ENCODE data around the gene CAMSAP1.
"Not testable (repeated sequence)": the region's sequence is repeated elsewhere in the genome, so short reads cannot be mapped to it uniquely, and the experiment has no call there.

CAMSAP1 gene

DNA sequence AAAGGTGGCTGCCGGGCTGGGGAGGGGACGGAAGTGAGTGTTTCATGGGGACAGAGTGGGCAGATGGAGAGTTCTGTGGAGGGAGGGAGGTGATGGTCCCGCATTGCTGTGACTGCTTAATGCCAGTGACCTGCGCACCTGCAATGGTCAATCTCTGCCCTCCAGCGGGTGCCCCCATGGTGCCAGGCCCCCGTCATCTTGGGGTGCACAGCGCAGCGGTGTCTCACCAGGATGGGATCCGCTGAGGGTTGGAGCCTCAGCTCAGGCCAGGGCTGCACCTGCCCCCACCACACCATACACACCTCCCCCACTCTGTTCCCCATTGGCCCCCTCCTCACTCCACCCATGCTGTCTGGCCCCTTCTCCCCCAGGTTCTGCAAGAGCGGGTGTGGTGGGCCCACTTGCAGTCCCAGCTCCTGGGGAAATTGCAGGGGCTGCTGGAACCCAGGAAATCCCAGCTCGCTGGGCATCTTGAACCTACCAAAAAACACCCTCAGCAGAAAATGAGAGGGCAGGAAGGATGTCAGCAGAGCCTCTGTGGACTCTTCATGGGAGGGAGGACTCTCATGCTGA lies 12.1 kb upstream of the CAMSAP1 start:
- DNase-seq = no peak

- DNase-seq = not testable (repeated sequence)
Measured at GRCh38 chr9:135916227-135916626, 8.9 kb upstream of the CAMSAP1 start.

DNA sequence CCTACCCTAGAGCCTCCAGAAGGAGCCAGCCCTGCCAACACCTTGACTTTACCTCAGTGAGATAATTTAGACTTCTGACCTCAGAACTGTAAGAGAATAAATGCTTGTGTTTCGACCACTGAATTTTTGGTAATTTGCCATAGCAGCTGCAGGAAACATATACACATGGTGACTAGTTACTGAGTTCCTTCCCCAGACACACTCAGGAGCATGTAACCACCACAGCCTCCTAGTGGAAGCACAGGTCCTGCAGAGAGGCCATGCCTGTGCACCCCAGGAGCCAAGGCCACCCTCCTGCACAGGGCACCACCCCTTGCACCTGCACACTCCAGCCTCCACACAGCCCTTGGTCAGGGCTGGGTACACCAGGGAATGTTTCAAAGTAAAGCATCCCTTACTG lies 7.6 kb upstream of the CAMSAP1 start:
- no peak for DNase-seq

GRCh38 chr9:135911233-135911632 lies 3.9 kb upstream of the CAMSAP1 start:
- not testable (repeated sequence) for DNase-seq

DNA sequence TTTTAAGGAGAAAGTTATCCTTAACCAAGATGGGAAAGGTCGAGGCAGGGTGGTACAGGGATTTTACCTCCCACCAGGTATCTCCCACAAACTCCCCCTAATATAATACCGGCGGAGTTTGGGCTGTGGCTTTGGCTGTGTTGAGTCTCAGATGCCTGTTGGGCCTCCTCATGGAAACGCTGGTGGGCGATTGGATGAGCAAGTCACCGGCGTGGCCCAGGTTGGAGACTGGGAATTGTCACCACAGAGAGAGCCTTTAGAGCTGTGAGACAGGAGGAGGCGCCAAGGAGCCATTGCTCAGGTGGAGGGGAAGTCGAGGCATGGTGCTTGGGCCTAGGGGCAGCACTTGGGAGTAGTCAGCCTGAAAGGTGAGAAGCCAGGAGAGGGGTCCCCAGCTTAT lies 3.4 kb upstream of the CAMSAP1 start:
- no peak for DNase-seq

- DNase-seq = no peak
Measured at GRCh38 chr9:135910216-135910615, 2.9 kb upstream of the CAMSAP1 start.

GRCh38 chr9:135909371-135909770 lies 2.0 kb upstream of the CAMSAP1 start:
- no peak for DNase-seq

DNA sequence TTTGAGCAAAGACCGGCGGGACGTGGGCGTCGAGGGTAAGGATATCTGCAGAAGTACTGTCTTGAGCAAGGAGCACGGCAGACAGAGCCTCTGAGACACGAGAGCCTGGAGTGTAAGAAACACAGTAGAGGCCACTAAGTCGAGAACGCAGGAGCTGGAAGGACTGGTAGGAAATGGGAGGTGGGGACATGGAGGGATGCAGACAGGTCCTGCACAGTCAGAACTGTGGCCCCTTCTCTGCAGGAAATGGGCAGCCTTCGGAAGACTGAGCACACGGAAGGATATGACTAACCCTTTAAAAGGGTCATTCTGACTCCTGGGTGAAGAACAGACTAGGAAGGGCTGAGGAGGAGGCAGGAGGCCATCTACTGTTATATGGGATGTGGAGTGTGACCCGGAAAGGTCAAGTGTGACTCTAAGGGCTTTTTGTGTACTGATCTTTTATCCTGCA lies 1.4 kb upstream of the CAMSAP1 start:
- DNase-seq = no peak

- no peak for DNase-seq
Measured at GRCh38 chr9:135908093-135908753, 877 bp upstream of the CAMSAP1 start.

DNA sequence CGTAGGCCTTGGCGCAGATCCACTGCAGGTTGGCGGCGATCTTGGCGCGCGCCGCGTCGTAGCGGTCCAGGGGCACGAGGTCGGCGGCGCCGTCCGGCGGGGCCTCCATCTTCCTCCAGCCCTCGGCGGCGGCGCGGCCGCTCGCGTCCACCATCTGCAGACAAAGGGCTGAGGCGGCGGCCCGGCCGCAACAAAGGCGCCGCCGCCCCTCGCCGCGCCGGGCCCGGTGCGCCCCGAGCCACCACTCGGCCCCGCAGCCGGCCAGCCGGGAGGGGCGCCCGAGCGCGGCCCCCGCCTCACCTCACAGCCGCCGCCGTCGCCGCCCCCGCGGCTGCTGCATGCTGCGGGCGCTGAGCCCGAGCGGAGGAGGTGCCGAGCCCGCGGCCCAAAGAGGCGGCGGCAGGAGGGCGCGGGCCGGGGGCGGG lies 328 bp downstream of the CAMSAP1 start:
- no peak for DNase-seq

DNA sequence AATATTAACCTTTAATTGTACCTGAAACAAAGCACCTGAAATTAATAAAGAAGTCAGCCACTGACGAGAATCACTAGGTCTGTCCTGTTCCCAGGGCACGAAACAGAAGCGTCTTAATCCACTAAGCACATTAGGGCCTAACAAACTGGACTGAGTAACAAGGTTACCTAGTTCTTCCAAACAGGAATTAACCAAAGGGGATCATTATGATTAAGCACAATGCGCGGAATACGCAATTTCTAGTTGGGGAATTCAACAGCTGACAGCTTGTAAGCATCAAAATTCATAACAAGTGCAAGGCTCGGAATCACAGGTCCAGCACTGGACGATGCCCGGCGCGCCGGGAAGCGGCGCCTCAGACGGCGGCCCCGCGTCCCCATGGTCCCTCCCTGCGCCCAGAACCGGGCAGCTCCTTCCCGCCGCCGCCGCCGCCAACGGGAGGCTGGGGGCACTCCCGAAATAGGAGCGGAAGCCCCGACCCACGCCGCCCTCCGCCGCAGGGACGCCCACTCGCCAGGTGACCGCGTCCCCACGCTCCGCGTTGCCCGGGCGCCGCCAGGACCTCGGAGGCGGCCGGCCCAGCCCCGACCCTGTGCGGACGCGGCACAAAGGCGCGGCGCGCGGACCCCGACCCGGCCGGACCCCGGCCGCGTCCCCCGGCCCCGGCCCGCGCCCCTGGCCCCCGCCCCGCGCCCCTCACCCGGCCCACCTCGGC lies 898 bp downstream of the CAMSAP1 start:
- DNase-seq = no peak

- DNase-seq = peak; percentile 34
Measured at GRCh38 chr9:135905380-135906258, 1.7 kb downstream of the CAMSAP1 start.

GRCh38 chr9:135903786-135904520 lies 3.4 kb downstream of the CAMSAP1 start:
- no peak for DNase-seq

DNA sequence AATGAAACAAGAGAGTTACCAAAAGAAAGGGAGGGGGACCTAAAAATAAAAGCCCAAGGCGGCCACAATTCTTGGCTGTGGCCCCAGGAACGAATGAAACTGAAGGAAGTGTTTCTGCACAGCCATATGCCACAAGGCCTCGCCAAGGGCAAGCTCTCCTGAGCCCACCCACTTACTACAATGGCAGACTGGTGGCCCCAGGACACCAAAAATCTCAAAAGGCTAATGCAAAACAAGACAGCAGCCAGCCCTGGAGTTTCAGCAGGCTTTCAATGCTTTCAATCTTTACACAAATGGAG lies 4.0 kb downstream of the CAMSAP1 start:
- no peak for DNase-seq

DNA sequence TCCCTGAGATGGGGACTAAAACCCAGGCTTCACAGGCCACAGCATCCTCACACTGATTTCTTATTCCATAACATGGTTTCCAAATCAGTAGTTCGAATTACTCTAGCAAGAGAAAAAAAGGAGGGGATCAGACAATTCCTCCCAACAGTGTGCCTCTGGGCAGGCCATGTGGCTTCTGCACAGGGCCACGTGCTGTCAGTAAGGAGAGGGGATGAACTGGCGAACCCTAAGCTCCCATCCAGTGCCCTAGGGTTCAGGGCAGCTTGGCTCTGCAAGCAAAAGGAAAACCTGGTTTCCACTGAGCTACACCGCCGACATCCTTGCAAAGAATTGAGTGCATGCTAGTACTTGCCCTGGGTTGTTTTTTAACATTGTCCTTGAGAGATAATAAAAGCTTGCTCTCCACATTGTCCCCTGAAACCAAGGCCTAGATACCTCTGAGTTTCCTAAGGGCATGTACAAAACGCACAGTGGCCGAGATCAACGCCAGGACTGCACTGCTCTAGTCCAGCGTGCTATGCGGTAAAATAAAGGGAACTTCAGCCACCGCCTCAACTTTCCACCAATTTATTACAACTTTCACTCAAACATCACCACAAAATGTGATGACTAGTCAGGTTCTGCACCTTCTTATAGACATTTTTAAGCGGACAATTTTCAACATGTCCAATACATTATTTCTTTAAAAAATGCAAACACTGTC lies 4.5 kb downstream of the CAMSAP1 start:
- no peak for DNase-seq

DNA sequence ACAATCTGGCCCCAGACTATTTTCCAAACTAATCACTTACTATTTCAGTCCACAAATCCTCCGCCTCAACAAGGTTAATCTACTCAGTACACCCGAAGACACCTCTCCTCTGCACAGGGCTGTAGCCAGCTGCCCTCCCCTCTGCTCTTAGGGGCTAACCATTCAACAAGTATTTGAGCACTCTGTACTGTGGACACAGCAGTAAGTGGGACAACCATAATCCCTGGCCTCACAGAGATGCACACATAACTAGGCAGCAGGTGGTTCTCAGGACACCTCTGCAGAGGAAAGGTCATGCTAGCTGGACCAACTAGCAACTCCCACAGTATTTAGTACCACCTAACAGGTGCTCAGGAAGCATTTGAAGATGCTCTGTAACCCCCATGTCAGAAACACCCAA lies 5.5 kb downstream of the CAMSAP1 start:
- no peak for DNase-seq

GRCh38 chr9:135901031-135901758 lies 6.2 kb downstream of the CAMSAP1 start:
- no peak for DNase-seq

DNA sequence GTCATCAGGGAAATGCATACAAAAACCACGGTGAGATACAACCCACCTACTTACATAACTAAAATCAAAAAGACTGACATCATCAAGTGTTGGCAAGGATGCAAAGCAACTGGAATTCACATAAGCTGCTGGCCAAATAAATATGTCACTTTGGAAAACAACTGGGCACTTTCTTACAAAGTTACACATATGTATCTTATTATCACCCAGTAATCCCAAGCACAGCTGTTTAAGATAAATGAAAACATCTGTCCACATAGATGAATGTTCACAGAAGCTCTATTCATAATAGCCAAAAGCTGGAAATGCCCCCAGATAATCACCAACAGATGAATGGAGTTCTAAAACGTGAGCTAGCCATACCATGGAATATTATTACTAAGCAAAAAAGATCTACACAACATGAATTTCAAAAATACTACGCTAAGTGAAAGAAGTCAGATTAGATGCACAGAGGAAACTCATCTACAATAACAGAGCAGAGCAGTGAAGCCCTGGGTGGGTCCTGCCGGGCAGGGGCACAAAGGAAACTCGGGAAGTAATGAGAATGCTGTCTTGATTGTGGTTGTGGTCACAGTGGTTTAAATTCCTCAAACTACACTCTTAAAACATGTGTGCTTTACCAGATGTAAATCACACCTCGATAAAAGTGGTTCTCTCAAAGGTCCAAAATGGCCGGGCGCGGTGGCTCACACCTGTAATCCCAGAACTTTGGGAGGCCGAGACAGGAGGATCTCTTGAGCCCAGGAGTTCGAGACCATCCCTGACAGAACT lies 8.5 kb downstream of the CAMSAP1 start:
- no peak for DNase-seq

- no peak for DNase-seq
Measured at GRCh38 chr9:135896626-135897025, 10.7 kb downstream of the CAMSAP1 start.

- DNase-seq = no peak
Measured at GRCh38 chr9:135896205-135896604, 11.1 kb downstream of the CAMSAP1 start.
